Peyer's patch (tissue), 4 donors: ENCODE results near the gene ACVR1C. TPM values are rescaled to one million over a fixed set of nuclear protein-coding genes. Genes with fewer than 3 reads are reported as not detected.
"Not testable (repeated sequence)": the region's sequence is repeated elsewhere in the genome, so short reads cannot be mapped to it uniquely, and the experiment has no call there.

ENCODE experiments used
- DNase-seq, 3 donors: peaks; one replicate each; pipeline ENCODE4 v3.0.0-alpha.2; 2017 to 2019
- H3K27ac ChIP-seq, 4 donors: fragments of 200-600 bp; sonication (generic); one replicate each; pipeline ENCODE4 v1.5.1; 2016 to 2019
- H3K27me3 ChIP-seq, 2 donors: fragments of 200-600 bp; sonication (generic); one replicate each; pipeline ENCODE4 v1.5.1; 2019
- H3K36me3 ChIP-seq, 3 donors: fragments of 200-600 bp; sonication (generic); one replicate each; pipeline ENCODE4 v1.5.1; 2016 to 2019
- H3K4me1 ChIP-seq, 4 donors: fragments of 200-600 bp; sonication (generic); one replicate each; pipeline ENCODE4 v1.5.1; 2016 to 2019
- H3K4me3 ChIP-seq, 4 donors: fragments of 200-600 bp; sonication (generic); 1 replicate in 3 of 4; 2 replicates in 1 of 4; pipeline ENCODE4 v1.5.1; 2016 to 2019; ENCODE audit warnings: mild to moderate bottlenecking in 1 of 4
- H3K9me3 ChIP-seq, 4 donors: fragments of 200-600 bp; sonication (generic); one replicate each; pipeline ENCODE4 v1.5.1; 2016 to 2019; ENCODE audit warnings: mild to moderate bottlenecking in 1 of 4
- POLR2A ChIP-seq, 2 donors: fragments of 450-650 bp; IDR thresholded peaks; one replicate each; pipeline ENCODE4 v1.5.1; 2017; ENCODE audit warnings: antibody characterized with exemption in 2 of 2, mild to moderate bottlenecking in 2 of 2, moderate library complexity in 2 of 2
- total RNA-seq, 4 donors: library from RNA; depleted of rRNA; stranded (reverse); fragments of >200 nt; gene quantifications; one replicate each; pipeline ENCODE4 v1.1.0, GENCODE V29; 2016
- TF ChIP-seq, protein P1 (sequence below), 6 experiments: fragments of 450-650 bp in 4 of 6; fragments of 200-600 bp in 2 of 6; sonication (generic) in 1 of 6; IDR thresholded peaks; one replicate each; pipeline ENCODE4 v1.5.1; 2017 to 2019; ENCODE audit warnings: antibody characterized with exemption in 6 of 6, mild to moderate bottlenecking in 3 of 6, moderate library complexity in 1 of 6

The ACVR1C gene
- total RNA-seq, 4 donors from 2014 or later = 2.3 to 5.0 (median 4.1) TPM

DNA sequence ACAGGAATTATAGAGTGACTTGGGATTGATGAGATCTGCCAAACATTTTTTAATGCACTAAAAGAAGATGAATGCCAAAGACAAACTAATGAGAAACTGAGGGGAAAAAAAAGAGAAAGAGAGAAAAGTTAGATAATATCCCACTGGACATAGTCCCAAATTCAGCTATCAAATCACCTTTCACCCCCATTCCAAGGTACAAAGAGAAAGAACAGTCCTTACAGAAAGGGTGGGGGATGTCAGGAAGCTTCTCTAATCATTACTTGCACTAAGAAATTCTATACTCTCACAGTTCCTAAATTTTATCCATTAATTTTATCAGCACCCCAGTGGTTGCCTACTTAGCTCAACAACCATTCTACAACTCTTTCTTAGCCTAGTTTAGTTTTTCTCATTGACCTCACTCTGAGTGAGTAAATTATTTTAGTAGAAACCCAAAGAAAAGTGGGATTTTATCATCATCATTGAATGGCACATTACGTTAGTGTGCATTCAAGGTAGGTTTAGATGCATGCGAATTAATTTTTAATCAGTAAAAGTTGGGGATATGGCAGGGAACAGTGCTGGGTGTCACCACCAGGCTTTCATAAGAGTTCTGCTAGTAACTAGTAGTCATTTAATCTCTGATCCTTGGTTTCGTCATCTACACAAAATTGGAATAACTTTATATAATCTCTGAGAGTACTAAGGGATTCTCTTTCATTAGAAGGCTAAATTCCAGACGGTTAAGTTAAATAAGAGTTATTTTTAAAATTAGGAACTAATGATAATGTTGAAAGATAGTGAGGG, 99.5 kb downstream of the ACVR1C start:
- Histone ChIP-seq H3K4me1 (no peaks in the 10 kb centered on the region), H3K27me3 (no peaks in the 10 kb centered on the region), H3K27ac (no peak overlapping the region), H3K9me3 (no peaks in the 10 kb centered on the region), H3K36me3 (no peaks in the 10 kb centered on the region), H3K4me3 (no peak overlapping the region)
- no peak for TF ChIP-seq POLR2A (IDR thresholded peaks at IDR 0.05)
- TF ChIP-seq, protein P1, sequence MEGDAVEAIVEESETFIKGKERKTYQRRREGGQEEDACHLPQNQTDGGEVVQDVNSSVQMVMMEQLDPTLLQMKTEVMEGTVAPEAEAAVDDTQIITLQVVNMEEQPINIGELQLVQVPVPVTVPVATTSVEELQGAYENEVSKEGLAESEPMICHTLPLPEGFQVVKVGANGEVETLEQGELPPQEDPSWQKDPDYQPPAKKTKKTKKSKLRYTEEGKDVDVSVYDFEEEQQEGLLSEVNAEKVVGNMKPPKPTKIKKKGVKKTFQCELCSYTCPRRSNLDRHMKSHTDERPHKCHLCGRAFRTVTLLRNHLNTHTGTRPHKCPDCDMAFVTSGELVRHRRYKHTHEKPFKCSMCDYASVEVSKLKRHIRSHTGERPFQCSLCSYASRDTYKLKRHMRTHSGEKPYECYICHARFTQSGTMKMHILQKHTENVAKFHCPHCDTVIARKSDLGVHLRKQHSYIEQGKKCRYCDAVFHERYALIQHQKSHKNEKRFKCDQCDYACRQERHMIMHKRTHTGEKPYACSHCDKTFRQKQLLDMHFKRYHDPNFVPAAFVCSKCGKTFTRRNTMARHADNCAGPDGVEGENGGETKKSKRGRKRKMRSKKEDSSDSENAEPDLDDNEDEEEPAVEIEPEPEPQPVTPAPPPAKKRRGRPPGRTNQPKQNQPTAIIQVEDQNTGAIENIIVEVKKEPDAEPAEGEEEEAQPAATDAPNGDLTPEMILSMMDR (IDR thresholded peaks at IDR 0.05) = no peak
- no peak for DNase-seq

DNA sequence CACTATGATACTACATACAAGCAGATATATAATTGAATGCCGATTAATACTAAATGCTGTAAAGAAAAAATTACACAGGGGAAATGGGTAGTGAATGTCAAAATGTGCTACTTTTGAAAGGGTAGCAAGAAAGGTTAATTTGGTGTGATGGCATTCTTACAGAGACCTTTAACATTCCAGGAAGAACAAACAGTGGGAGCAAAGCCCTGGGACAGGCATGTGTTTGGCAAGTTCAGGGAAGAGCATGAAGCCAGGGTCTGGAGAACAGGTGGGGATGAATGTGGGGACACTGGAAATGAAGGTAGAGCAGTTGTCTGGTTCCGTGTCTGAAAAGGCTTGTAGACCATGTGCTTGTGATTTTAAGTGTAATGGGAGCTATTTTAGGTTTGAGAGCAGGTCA, 102.6 kb downstream of the ACVR1C start:
- H3K4me1 ChIP-seq = no peaks in the 10 kb centered on the region
- no peaks in the 10 kb centered on the region for H3K27me3 ChIP-seq
- no peaks in the 10 kb centered on the region for H3K9me3 ChIP-seq
- DNase-seq = no peak
- no peak overlapping the region for H3K4me3 ChIP-seq
- H3K27ac ChIP-seq = no peak overlapping the region
- H3K36me3 ChIP-seq = no peaks in the 10 kb centered on the region
- TF ChIP-seq, protein P1 (IDR thresholded peaks at IDR 0.05) = no peak
- TF ChIP-seq POLR2A (IDR thresholded peaks at IDR 0.05) = no peak

DNA sequence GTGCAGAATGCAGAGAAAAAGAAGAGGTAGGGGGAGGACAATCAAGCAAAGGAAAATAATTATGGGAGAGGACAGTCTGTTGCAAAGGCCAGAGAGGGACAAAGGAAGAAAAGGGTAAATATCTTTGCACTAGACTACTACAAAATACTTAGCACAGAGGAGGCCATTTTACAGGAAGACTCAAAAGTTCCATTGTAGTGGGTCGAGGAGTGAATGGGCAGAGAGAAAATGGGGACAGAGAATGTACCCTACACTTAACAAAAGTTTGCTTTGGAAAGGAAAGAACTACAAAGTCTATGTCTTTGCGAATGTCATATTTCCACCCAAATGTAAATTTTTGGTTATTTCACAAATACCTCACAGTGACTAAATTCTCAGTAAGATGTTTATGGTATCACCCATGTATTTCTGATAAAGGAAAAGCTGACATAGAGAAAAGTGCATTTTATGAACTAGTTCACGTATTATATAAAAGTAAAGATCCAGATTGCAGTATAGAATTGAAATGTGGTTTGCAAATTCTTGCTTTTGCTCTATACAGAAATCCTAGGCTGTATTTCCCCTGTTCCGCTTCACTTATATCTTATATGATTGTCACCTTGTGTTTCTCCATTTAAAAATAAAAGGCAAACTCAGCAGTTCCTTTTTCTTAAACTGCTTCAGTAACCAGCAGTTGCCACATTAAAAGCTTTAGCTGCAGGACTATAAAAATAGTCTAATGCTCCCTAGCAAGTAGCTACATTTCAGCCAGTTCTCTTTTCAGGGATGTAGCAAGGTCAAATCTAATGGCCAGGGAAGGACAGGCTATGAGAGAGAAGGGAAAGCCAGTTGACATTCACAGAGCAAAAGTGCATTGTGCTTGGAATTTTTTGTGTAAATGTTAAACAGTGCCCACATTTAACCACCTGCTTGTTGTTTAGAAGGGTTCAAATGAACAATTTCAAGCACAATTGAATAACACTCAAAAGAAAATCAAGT, 105.1 kb downstream of the ACVR1C start:
- no peak for DNase-seq

DNA sequence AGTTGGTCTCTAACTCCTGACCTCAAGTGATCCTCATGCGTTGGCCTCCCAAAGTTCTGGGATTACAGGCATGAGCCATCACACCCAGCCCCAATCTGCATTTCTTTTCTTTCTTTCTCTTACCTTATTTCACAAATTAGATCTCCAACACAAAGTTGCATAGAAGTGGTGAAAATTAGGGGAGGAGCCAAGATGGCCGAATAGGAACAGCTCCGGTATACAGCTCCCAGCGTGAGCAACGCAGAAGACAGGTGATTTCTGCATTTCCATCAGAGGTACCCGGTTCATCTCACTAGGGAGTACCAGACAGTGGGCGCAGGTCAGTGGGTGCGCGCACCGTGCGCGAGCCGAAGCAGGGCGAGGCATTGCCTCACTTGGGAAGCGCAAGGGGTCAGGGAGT, 113.7 kb downstream of the ACVR1C start:
- not testable (repeated sequence) for DNase-seq, H3K4me1 ChIP-seq, H3K27ac ChIP-seq, H3K27me3 ChIP-seq, H3K36me3 ChIP-seq, H3K9me3 ChIP-seq, H3K4me3 ChIP-seq

More for the DNA sequence above, 105.1 kb downstream of the ACVR1C start:
- TF ChIP-seq, protein P1 (IDR thresholded peaks at IDR 0.05) = no peak
- no peak for TF ChIP-seq POLR2A (IDR thresholded peaks at IDR 0.05)
- no peak overlapping the region for H3K27ac ChIP-seq
- no peaks in the 10 kb centered on the region for H3K27me3 ChIP-seq
- H3K4me1 ChIP-seq = no peaks in the 10 kb centered on the region
- H3K9me3 ChIP-seq = no peaks in the 10 kb centered on the region
- no peaks in the 10 kb centered on the region for H3K36me3 ChIP-seq
- H3K4me3 ChIP-seq = no peak overlapping the region

DNA sequence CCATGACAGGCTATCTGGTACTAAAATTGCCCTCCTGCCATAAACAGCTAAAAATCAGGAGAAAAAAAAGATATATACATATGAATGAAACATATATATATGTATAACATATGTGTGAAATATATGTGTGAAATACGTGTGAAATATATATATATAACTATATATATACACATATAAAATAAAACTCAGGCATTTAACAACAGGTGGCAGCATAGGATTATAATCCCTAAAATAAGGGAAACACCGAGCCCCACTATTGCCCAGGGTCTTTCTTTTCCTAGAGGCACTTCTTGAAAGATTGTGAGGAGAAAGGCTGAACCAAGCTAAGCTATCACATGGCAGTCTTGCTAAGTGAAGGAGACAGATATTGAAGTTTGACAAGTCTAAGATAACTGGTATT, 118.9 kb downstream of the ACVR1C start:
- no peak for DNase-seq
- Histone ChIP-seq H3K4me3 (no peak overlapping the region), H3K9me3 (no peaks in the 10 kb centered on the region), H3K27me3 (no peaks in the 10 kb centered on the region), H3K27ac (no peak overlapping the region), H3K36me3 (no peaks in the 10 kb centered on the region), H3K4me1 (no peaks in the 10 kb centered on the region)
- no peak for TF ChIP-seq POLR2A (IDR thresholded peaks at IDR 0.05)
- TF ChIP-seq, protein P1 (IDR thresholded peaks at IDR 0.05) = peak in 1 of 6 experiments; percentile 6

DNA sequence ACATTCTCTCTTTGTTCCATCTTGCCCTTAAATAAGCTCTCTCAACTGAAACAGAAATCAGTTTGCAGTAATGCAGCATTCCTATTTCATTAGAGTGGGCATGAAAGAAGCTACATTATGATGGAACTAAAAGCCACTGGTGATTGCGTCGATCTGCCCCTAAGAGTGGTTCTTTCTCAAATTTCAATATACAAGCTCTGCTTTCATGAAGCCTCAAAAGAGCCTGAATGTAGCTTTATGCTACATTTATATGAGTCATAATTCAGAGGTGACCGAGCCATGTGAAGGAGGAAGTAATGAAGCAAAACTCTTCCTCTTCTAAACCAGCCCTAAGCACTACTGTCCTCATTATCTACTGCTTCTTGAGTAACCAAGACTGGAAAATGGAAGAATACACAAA, 120.0 kb downstream of the ACVR1C start:
- H3K4me3 ChIP-seq = no peak overlapping the region
- no peaks in the 10 kb centered on the region for H3K36me3 ChIP-seq
- no peak overlapping the region for H3K27ac ChIP-seq
- no peaks in the 10 kb centered on the region for H3K27me3 ChIP-seq
- no peak for TF ChIP-seq POLR2A (IDR thresholded peaks at IDR 0.05)
- TF ChIP-seq, protein P1 (IDR thresholded peaks at IDR 0.05) = no peak
- H3K4me1 ChIP-seq = no peaks in the 10 kb centered on the region
- H3K9me3 ChIP-seq = no peaks in the 10 kb centered on the region
- no peak for DNase-seq
